SH-SY5Y (cell line): ENCODE data around the gene BICDL2.

Experiments used
- GATA2 ChIP-seq: IDR thresholded peaks from 2 replicates; pipeline ENCODE4 v1.6.1; 2011; ENCODE audit warnings: mild to moderate bottlenecking, low read depth, low read length
- GATA3 ChIP-seq: IDR thresholded peaks from 2 replicates; pipeline ENCODE4 v1.6.1; 2011; ENCODE audit warnings: low read depth, mild to moderate bottlenecking, low read length, moderate library complexity

GRCh38 chr16:3050487-3050886, 13.7 kb upstream of the BICDL2 start:
- TF ChIP-seq GATA2 = no peak
- TF ChIP-seq GATA3 = no peak
